Cardiac muscle cell (in vitro differentiated cells and primary cell): Measurements from ENCODE around the gene CSTB. TPM values are rescaled to one million over a fixed set of nuclear protein-coding genes. Genes with fewer than 3 reads are reported as not detected.
"Not testable (repeated sequence)": the region's sequence is repeated elsewhere in the genome, so short reads cannot be mapped to it uniquely, and the experiment has no call there.

ENCODE experiments used
- DNase-seq, 2 donors: peaks; one replicate each; pipeline versions ENCODE4 v3.0.0 to v3.0.0-alpha.2; 2010 to 2017; ENCODE audit warnings: low read depth in 1 of 2, low spot score in 1 of 2
- H3K27ac ChIP-seq: fragments of 200-600 bp; sonication (generic); 2 replicates; pipeline ENCODE4 v1.5.1; 2016
- H3K27me3 ChIP-seq: fragments of 200-600 bp; sonication (generic); 2 replicates; pipeline ENCODE4 v1.6.0; 2016; ENCODE audit warnings: control low read depth
- H3K36me3 ChIP-seq: fragments of 200-600 bp; sonication (generic); 2 replicates; pipeline ENCODE4 v1.5.1; 2016; ENCODE audit warnings: control low read depth
- H3K4me1 ChIP-seq: fragments of 200-600 bp; sonication (generic); 2 replicates; pipeline ENCODE4 v1.8.1; 2017; ENCODE audit warnings: low read depth, mild to moderate bottlenecking, mixed run types
- H3K4me3 ChIP-seq: fragments of 200-600 bp; sonication (generic); 2 replicates; pipeline ENCODE4 v1.5.1; 2016; ENCODE audit warnings: mild to moderate bottlenecking
- H3K9me3 ChIP-seq: fragments of 200-600 bp; sonication (generic); 2 replicates; pipeline ENCODE4 v1.5.1; 2017; ENCODE audit warnings: low read depth, mild to moderate bottlenecking, control low read depth
- polyA plus RNA-seq: library from polyadenylated mRNA; unstranded; fragments of >200 nt; fragmentation: Nextera tagmentation; extraction: Ambion mirVana; gene quantifications from 2 replicates; pipeline ENCODE4 v1.2.1, GENCODE V29; 2016
- total RNA-seq: library from RNA; depleted of rRNA; stranded (reverse); fragments of >200 nt; gene quantifications from 2 replicates; pipeline ENCODE4 v1.2.3, GENCODE V29; 2016
- TF ChIP-seq, protein P1 (sequence below): IDR thresholded peaks from 2 replicates; pipeline ENCODE4 v1.5.1; 2012; ENCODE audit warnings: low read depth, mild to moderate bottlenecking, low read length

The CSTB gene, protein sequence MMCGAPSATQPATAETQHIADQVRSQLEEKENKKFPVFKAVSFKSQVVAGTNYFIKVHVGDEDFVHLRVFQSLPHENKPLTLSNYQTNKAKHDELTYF
- total RNA-seq (9.8 and 17.3 TPM in 2 replicates), polyA plus RNA-seq (58.4 and 83.3 TPM in 2 replicates)

DNA sequence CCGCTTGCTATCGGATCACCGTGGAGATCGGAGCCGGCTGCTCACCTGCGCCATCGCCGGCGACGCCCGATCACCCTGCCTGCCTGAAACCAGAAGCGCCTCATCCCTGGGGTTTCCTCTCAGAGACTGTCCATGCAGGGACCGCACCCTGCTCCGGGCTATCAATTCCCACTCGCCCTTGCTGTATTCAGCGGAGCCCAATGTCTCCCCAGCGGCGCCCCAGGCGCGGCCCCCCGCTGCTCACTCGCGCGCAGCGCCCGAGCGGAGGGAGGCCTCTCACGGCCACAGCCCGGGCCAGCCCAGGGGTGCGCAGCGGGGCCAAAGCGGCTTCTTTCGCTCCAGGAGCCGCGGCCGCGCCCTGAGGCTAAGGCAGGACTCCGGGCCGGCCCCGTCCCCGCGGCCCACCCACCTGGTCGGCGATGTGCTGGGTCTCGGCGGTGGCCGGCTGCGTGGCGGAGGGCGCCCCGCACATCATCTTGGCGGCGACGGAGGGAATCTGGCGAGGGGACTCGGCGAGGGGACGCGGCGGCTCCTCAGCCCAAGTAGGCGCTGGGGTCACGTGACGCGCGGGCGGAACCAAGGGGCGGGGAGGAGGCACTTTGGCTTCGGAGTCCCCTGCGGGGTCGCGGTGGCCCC, at the start of gene CSTB:
Gene CSTB (minus strand): TSS at position 514 of the 636 bp plus-strand sequence. CDS start 39 bp downstream, at position 475.
- peaks cover 12% of the 10 kb centered on the region for H3K36me3 ChIP-seq
- TF ChIP-seq, protein P1, sequence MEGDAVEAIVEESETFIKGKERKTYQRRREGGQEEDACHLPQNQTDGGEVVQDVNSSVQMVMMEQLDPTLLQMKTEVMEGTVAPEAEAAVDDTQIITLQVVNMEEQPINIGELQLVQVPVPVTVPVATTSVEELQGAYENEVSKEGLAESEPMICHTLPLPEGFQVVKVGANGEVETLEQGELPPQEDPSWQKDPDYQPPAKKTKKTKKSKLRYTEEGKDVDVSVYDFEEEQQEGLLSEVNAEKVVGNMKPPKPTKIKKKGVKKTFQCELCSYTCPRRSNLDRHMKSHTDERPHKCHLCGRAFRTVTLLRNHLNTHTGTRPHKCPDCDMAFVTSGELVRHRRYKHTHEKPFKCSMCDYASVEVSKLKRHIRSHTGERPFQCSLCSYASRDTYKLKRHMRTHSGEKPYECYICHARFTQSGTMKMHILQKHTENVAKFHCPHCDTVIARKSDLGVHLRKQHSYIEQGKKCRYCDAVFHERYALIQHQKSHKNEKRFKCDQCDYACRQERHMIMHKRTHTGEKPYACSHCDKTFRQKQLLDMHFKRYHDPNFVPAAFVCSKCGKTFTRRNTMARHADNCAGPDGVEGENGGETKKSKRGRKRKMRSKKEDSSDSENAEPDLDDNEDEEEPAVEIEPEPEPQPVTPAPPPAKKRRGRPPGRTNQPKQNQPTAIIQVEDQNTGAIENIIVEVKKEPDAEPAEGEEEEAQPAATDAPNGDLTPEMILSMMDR, result no peak
- peak within 1 kb of the TSS; percentile 93 for H3K4me3 ChIP-seq
- peaks cover 10% of the 10 kb centered on the region for H3K4me1 ChIP-seq
- DNase-seq, result peak; percentile 68 to 92
- peak within 1 kb of the TSS; percentile 98 for H3K27ac ChIP-seq
- no peaks in the 10 kb centered on the region for H3K27me3 ChIP-seq
- no peaks in the 10 kb centered on the region for H3K9me3 ChIP-seq

DNA sequence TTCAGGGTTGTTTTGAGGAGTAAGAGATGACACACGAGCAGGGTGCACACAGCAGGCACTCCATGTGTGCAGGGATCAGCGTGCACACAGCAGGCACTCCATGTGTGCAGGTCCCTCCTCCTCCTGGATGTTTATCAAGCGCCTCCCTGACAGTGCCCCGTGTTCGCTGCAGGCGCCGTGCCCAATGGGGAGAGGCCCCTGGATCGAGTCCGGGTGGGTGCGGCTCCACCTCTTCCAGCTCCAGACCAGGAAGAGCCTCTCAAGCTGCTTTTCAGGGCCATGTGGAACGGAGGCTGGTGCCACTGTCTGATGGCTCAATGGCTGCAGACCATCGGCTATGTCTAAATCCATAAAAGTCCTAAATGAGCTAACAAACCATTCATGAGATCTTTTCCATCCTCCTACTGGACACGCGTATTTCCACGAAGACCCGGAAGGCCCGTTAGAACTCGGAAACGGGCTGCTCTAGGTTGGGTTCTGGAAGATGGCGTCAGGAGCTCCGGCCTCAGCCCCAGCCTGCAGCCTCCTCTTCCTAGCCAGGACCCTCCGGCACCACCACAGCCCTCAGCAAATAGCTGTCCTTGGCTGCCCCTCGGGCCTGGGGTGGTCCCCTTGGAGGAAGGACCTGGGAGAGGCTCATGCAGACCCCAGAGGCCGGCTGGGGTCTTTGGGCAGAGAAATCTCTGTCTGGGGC, 49.3 kb upstream of the CSTB start:
- no peaks in the 10 kb centered on the region for H3K4me1 ChIP-seq
- H3K9me3 ChIP-seq, result no peaks in the 10 kb centered on the region
- H3K27me3 ChIP-seq, result no peaks in the 10 kb centered on the region
- H3K4me3 ChIP-seq, result no peak overlapping the region
- H3K27ac ChIP-seq, result no peak overlapping the region
- H3K36me3 ChIP-seq, result no peaks in the 10 kb centered on the region
- DNase-seq, result no peak
- TF ChIP-seq, protein P1, result no peak

DNA sequence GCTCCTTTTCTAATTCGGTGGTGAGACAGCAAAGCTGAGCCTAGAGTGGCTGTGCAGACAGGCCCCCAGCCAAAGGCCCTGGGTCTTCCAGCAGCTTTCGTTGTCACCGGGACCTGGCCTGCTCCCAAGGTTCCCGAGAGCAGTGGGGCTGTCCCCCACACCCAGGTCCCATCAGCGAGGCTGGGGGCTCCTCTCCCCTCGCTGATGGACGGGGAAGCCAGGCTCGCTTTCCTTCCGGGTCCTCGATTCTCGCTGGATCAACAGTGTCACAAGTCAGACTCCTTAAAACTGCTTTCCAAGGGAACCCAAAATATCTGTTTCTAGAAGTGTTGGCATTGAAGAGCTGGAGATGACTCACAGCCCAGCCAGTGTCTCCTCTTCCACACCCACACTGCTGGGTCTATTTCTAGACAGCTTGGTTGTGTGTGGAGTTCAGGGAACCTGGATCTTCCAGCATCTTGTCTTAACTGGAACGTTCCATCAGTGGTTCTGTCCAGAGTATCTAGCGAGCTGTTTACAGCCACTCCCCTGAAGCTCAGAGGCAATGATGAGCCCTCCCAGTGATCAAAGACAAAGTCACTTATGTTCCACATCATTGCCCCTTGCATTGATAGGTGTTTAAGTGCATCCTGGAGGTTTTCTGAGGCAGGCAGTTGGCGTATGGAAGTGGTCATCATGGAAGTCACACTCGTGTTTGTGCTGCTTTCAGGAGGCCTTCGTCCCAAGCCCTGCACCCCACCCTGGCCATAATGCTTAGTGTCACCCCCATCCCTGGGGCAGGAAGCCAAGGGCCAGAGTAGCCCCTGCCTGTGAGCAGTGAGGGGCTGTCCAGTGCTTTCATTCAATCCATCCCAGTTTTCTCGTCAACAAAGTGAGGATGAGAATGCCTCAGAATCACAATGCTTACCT, 48.5 kb upstream of the CSTB start:
- Histone ChIP-seq H3K27me3 (no peaks in the 10 kb centered on the region), H3K4me1 (no peaks in the 10 kb centered on the region), H3K27ac (no peak overlapping the region), H3K36me3 (no peaks in the 10 kb centered on the region), H3K4me3 (no peak overlapping the region), H3K9me3 (no peaks in the 10 kb centered on the region)
- TF ChIP-seq, protein P1, result no peak
- peak in 1 of 2 donors; percentile 44 for DNase-seq

DNA sequence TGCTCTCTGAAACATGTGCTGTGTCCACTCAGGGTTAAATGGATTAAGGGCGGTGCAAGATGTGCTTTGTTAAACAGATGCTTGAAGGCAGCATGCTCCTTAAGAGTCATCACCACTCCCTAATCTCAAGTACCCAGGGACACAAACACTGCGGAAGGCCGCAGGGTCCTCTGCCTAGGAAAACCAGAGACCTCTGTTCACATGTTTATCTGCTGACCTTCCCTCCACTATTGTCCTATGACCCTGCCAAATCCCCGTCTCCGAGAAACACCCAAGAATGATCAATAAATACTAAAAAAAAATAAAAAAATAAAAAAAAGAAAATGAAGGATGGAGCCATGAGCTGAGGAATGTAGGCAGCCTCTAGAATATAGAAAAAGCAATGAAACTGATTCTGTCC, 46.6 kb upstream of the CSTB start:
- H3K9me3 ChIP-seq, H3K27me3 ChIP-seq, H3K4me1 ChIP-seq, DNase-seq, H3K36me3 ChIP-seq, H3K27ac ChIP-seq, H3K4me3 ChIP-seq: not testable (repeated sequence)

DNA sequence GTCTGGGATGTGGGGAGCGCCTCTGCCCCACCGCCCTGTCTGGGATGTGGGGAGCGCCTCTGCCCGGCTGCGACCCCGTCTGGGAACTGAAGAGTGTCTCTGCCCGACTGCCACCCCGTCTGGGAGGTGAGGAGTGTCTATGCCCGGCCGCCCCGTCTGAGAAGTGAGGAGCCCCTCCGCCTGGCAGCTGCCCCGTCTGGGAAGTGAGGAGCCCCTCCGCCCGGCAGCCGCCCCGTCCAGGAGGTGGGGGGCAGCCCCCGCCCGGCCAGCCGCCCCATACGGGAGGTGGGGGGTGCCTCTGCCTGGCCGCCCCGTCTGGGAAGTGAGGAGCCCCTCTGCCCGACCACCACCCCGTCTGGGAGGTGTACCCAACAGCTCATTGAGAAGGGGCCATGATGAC, 46.1 kb upstream of the CSTB start:
- not testable (repeated sequence) for H3K4me3 ChIP-seq, DNase-seq, H3K4me1 ChIP-seq, H3K27me3 ChIP-seq, H3K27ac ChIP-seq, H3K36me3 ChIP-seq, H3K9me3 ChIP-seq

DNA sequence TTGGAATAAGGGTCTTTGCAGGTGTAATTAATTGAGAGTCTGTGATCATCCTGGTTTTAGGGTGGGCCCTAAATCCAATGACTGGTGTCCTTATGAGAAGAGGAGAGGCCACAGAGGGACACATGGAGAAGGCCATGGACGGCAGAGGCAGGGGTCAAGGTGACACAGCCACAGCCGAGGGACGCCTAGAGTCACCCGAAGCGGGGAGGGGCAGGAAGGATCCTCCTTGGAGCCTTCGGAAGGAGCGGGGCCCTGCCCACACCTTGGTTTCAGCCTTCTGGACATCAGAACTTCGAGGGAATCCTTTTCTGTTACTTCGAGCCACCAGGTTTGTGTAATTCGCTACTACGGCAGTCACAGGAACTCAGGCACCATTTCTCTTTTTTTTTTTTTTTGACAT, 44.4 kb upstream of the CSTB start:
- TF ChIP-seq, protein P1, result no peak
- Histone ChIP-seq H3K36me3 (no peaks in the 10 kb centered on the region), H3K27ac (no peak overlapping the region), H3K9me3 (no peaks in the 10 kb centered on the region), H3K4me3 (no peak overlapping the region), H3K4me1 (no peaks in the 10 kb centered on the region), H3K27me3 (no peaks in the 10 kb centered on the region)
- no peak for DNase-seq
